Mucosa of rectum (tissue), 2 donors: ENCODE results near the gene PLSCR5.

Source experiments
- H3K27ac ChIP-seq, 2 donors: one replicate each; pipeline ENCODE4 v1.7.0; 2013; ENCODE audit warnings: inconsistent platforms in 2 of 2, low read depth in 2 of 2, low read length in 2 of 2
- H3K27me3 ChIP-seq, 2 donors: one replicate each; pipeline ENCODE4 v1.7.0; 2013; ENCODE audit warnings: low read length in 2 of 2; ENCODE audit not compliant: control insufficient read depth in 2 of 2, insufficient read depth in 2 of 2
- H3K36me3 ChIP-seq, 2 donors: one replicate each; pipeline ENCODE4 v1.7.0; 2013; ENCODE audit warnings: low read length in 2 of 2; ENCODE audit not compliant: control insufficient read depth in 2 of 2, insufficient read depth in 2 of 2
- H3K4me1 ChIP-seq, 2 donors: one replicate each; pipeline ENCODE4 v1.7.0; 2013; ENCODE audit warnings: low read length in 2 of 2, mild to moderate bottlenecking in 1 of 2; ENCODE audit not compliant: control insufficient read depth in 2 of 2, insufficient read depth in 2 of 2
- H3K4me3 ChIP-seq, 2 donors: one replicate each; pipeline ENCODE4 v1.7.0; 2013; ENCODE audit warnings: low read length in 2 of 2
- H3K9ac ChIP-seq, 2 donors: one replicate each; pipeline ENCODE4 v1.7.0; 2013; ENCODE audit warnings: low read length in 2 of 2, low read depth in 1 of 2, mild to moderate bottlenecking in 1 of 2
- H3K9me3 ChIP-seq, 2 donors: one replicate each; pipeline ENCODE4 v1.7.0; 2013; ENCODE audit warnings: low read length in 2 of 2; ENCODE audit not compliant: control insufficient read depth in 2 of 2
- donor health status: healthy.
- donor health status: Normal muscosa, but diverticular disease.

Gene PLSCR5

GRCh38 chr3:146561463-146561862 is 43.7 kb downstream of the PLSCR5 start:
- Histone ChIP-seq H3K36me3 (no peaks in the 10 kb centered on the region), H3K27me3 (no peaks in the 10 kb centered on the region), H3K9me3 (no peaks in the 10 kb centered on the region), H3K4me3 (no peak overlapping the region), H3K9ac (no peak overlapping the region), H3K4me1 (no peaks in the 10 kb centered on the region), H3K27ac (no peak overlapping the region)

GRCh38 chr3:146560678-146561077 is 44.5 kb downstream of the PLSCR5 start:
- no peak overlapping the region for H3K9ac ChIP-seq
- no peak overlapping the region for H3K4me3 ChIP-seq
- H3K4me1 ChIP-seq = no peaks in the 10 kb centered on the region
- H3K27ac ChIP-seq = no peak overlapping the region
- H3K36me3 ChIP-seq = no peaks in the 10 kb centered on the region
- no peaks in the 10 kb centered on the region for H3K9me3 ChIP-seq
- H3K27me3 ChIP-seq = no peaks in the 10 kb centered on the region

GRCh38 chr3:146559388-146559787 is 45.8 kb downstream of the PLSCR5 start:
- Histone ChIP-seq H3K4me3 (no peak overlapping the region), H3K4me1 (no peaks in the 10 kb centered on the region), H3K9ac (no peak overlapping the region), H3K9me3 (no peaks in the 10 kb centered on the region), H3K36me3 (no peaks in the 10 kb centered on the region), H3K27me3 (no peaks in the 10 kb centered on the region), H3K27ac (no peak overlapping the region)

- no peak overlapping the region for H3K9ac ChIP-seq
- H3K36me3 ChIP-seq = no peaks in the 10 kb centered on the region
- no peaks in the 10 kb centered on the region for H3K4me1 ChIP-seq
- no peaks in the 10 kb centered on the region for H3K27me3 ChIP-seq
- no peak overlapping the region for H3K4me3 ChIP-seq
- no peak overlapping the region for H3K27ac ChIP-seq
- no peaks in the 10 kb centered on the region for H3K9me3 ChIP-seq
These were observed 46.4 kb downstream of the PLSCR5 start for GRCh38 chr3:146558781-146559180.

- no peaks in the 10 kb centered on the region for H3K27me3 ChIP-seq
- no peak overlapping the region for H3K4me3 ChIP-seq
- no peak overlapping the region for H3K27ac ChIP-seq
- H3K9ac ChIP-seq = no peak overlapping the region
- H3K4me1 ChIP-seq = no peaks in the 10 kb centered on the region
- no peaks in the 10 kb centered on the region for H3K9me3 ChIP-seq
- no peaks in the 10 kb centered on the region for H3K36me3 ChIP-seq
These were observed 47.4 kb downstream of the PLSCR5 start for GRCh38 chr3:146557745-146558144.

GRCh38 chr3:146555311-146555710 is 49.8 kb downstream of the PLSCR5 start:
- Histone ChIP-seq H3K27ac (no peak overlapping the region), H3K36me3 (no peaks in the 10 kb centered on the region), H3K27me3 (no peaks in the 10 kb centered on the region), H3K9me3 (no peaks in the 10 kb centered on the region), H3K9ac (no peak overlapping the region), H3K4me3 (no peak overlapping the region), H3K4me1 (peaks cover 0 to 3% of the 10 kb centered on the region in 2 donors)

GRCh38 chr3:146554151-146554760 is 50.9 kb downstream of the PLSCR5 start:
- no peak overlapping the region for H3K27ac ChIP-seq
- peaks cover 0 to 3% of the 10 kb centered on the region in 2 donors for H3K4me1 ChIP-seq
- no peak overlapping the region for H3K4me3 ChIP-seq
- no peak overlapping the region for H3K9ac ChIP-seq
- H3K9me3 ChIP-seq = no peaks in the 10 kb centered on the region
- H3K27me3 ChIP-seq = no peaks in the 10 kb centered on the region
- H3K36me3 ChIP-seq = no peaks in the 10 kb centered on the region

GRCh38 chr3:146550743-146551510 is 54.2 kb downstream of the PLSCR5 start:
- Histone ChIP-seq H3K9ac (no peak overlapping the region), H3K36me3 (no peaks in the 10 kb centered on the region), H3K4me3 (no peak overlapping the region), H3K27ac (no peak overlapping the region), H3K27me3 (no peaks in the 10 kb centered on the region), H3K4me1 (peaks cover 0 to 3% of the 10 kb centered on the region in 2 donors), H3K9me3 (no peaks in the 10 kb centered on the region)

GRCh38 chr3:146550070-146550615 is 55.0 kb downstream of the PLSCR5 start:
- Histone ChIP-seq H3K4me1 (peaks cover 0 to 3% of the 10 kb centered on the region in 2 donors), H3K9me3 (no peaks in the 10 kb centered on the region), H3K27me3 (no peaks in the 10 kb centered on the region), H3K36me3 (no peaks in the 10 kb centered on the region), H3K9ac (no peak overlapping the region), H3K4me3 (peak overlapping the region in 1 of 2 donors; percentile 2), H3K27ac (no peak overlapping the region)

GRCh38 chr3:146547235-146547835 is 57.8 kb downstream of the PLSCR5 start:
- Histone ChIP-seq H3K27ac (no peak overlapping the region), H3K9me3 (no peaks in the 10 kb centered on the region), H3K36me3 (no peaks in the 10 kb centered on the region)

More at GRCh38 chr3:146547235-146547835, 57.8 kb downstream of the PLSCR5 start:
- Histone ChIP-seq H3K27me3 (no peaks in the 10 kb centered on the region), H3K9ac (no peak overlapping the region), H3K4me1 (peaks cover 6 to 13% of the 10 kb centered on the region in 2 donors), H3K4me3 (no peak overlapping the region)
